GM13976 (cell line): Measurements from ENCODE around the gene CCND3.

Experiments
- DNase-seq: peaks from one replicate; pipeline ENCODE4 v3.0.0; 2012; ENCODE audit warnings: low spot score
- CTCF ChIP-seq: IDR thresholded peaks from 2 replicates; pipeline ENCODE4 v1.5.1; 2012; ENCODE audit warnings: borderline replicate concordance, mild to moderate bottlenecking; ENCODE audit not compliant: insufficient read depth; ENCODE audit errors: extremely low read depth, missing control alignments, control extremely low read depth
- in situ Hi-C: fragments of 300-500 bp; cut with MboI; formaldehyde crosslinking; loops from one replicate; pipeline ENCODE4 v1.12.0; 2022; ENCODE audit warnings: low sequenced_read_pairs, mixed read lengths, inconsistent platforms; ENCODE audit not compliant: unreplicated experiment

The CCND3 gene

GRCh38 chr6:41941280-41942066 lies at the start of gene CCND3:
TSS of gene CCND3 (minus strand) at chr6:41941808. CDS start at chr6:41941649, 159 bp downstream.
- in situ Hi-C loops = no loop called here
- peak; percentile 95 for DNase-seq
- no peak for TF ChIP-seq CTCF

- in situ Hi-C loops = no loop called here
Measured at GRCh38 chr6:41986339-41986738, 44.7 kb upstream of the CCND3 start.

GRCh38 chr6:41984623-41985022 lies 43.0 kb upstream of the CCND3 start:
- TF ChIP-seq CTCF = no peak
- no peak for DNase-seq
- in situ Hi-C loops = no loop called here

More at GRCh38 chr6:41986339-41986738, 44.7 kb upstream of the CCND3 start:
- TF ChIP-seq CTCF = no peak
- DNase-seq = no peak

- no peak for TF ChIP-seq CTCF
- in situ Hi-C loops = no loop called here
- peak; percentile 37 for DNase-seq
Measured at GRCh38 chr6:41976794-41977484, 35.3 kb upstream of the CCND3 start.

GRCh38 chr6:41975276-41975675 lies 33.7 kb upstream of the CCND3 start:
- in situ Hi-C loops = no loop called here
- DNase-seq = no peak
- no peak for TF ChIP-seq CTCF

GRCh38 chr6:41974281-41974825 lies 32.7 kb upstream of the CCND3 start:
- no peak for TF ChIP-seq CTCF
- DNase-seq = no peak
- in situ Hi-C loops = no loop called here
